Measurements from ENCODE around the gene CNTNAP5. TPM values are rescaled to one million over a fixed set of nuclear protein-coding genes. Genes with fewer than 3 reads are reported as not detected.
"Not testable (repeated sequence)": the region's sequence is repeated elsewhere in the genome, so short reads cannot be mapped to it uniquely, and the experiment has no call there.

The CNTNAP5 gene
- total RNA-seq, 1 experiment from 2014 or later = not detected

DNA sequence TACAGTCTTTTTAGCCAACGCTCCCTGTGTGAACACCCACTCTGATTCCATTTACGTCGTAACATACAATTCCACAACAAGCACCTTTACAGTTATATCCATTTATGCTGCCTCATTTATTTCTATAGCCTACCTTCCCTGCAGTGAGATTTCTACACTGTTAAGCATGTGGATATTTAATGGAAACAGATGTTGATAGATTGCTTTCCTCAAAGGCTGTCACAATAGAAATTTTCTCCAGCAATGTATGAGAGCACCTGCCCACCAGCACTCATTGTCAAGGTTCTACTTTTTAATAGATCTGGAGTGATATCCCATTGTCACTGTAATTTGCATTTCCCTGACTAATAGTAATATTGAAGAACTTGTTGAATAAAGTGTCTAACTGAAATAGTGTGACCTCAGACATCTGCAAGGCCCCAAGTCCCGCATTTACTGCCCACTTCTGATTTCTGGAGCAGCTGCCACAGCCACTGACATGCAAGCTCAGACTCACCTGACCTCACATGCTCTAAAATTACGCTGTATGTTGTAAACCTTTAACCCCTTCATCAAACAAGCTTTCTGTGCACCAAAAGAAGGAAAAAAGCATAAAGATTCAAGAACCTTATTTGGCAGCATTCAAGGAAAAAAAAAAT is 295.1 kb downstream of the CNTNAP5 start:
- no peak for DNase-seq (ENCODE audit: low read depth)

DNA sequence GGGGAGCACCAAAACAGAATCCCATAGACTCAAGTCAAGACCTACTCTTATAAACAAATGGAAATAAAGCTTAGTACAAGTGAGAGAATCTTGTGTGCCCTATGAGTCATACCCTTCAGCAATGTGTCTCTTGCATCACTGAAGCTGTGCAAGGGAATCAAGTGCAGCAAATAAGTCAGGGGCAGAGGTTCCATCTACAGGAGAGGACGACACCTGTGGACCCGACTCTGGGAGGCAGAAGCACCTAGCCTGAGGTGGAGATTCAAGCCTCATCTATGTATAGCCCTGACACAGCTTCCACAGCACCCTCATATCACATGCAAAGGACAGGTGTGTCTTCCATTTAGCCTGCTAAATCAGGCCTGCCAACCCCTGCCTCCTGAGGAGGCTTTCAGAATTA is 298.2 kb downstream of the CNTNAP5 start:
- DNase-seq (ENCODE audit: low read depth) = no peak

DNA sequence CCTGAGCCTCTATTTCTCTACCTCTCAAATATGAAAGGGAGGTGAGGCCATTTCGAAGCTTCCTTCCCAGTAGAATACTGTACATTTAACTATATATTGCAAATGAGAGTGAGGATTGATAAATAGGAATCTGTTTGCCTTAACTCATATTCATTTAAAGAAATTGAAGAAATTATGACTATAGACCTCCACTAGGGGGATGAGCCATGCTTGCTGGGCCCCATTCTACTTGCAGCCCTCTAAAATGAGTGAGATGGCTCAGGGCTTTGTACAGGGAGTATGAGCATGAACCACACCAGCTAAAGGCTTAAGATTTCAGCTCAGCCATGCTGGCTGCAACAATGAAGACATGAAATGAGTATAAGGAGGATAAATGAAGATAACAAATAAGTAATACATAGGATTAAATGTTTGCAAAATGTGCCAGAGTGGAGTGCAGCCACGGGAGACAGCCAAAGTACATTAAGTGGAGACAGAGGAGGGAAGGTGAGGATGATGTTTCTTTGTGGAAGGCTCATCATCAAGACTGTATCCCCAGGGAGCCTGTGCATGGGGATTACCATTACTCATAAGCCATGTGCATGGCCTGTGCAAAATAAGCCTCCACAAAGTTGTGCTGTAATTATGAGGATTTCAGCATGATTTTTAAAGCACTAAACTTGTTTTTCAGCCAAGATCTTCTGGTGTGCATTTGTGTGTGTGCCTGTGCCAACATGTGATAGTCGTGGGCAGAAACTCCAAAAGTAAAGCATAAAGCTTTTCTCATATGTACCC is 300.8 kb downstream of the CNTNAP5 start:
- no peak for DNase-seq (ENCODE audit: low read depth)

DNA sequence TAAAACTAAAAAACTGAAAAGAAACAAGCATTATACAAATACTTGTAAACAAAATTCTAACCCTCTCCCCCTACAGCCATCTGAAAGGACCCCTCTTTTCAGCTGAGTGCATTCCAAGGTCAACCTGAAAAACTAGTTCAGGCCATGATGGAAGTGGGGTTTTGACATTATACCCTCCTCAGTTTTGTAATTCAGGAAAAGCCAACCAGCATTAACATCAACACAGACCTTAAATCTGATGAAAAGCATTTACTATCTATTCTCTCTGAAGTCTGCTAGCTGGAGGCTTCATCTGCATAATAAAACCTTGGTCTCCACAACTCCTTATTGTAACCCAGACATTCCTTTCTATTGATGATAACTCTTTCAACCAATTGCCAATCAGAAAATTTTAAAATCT is 302.2 kb downstream of the CNTNAP5 start:
- DNase-seq (ENCODE audit: low read depth) = no peak

DNA sequence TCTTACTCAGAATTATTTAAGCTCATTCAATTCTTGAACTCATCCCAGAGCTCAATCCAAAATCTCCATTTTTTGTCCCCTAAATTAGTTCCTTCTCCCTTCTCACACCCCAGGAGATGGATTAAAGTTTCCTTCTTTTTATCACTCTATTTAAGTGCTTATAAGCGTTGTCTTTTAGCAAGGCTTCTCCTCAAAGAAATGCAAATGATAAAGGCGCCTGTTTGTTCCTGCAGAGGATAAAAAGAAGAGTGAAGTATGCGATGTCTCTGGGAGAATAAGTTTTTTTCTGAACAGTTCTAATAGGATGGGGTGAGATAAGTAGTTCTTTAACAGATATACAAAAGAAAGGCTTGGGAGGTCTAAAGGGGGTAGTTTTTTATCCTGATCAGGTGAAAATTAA is 303.3 kb downstream of the CNTNAP5 start:
- DNase-seq (ENCODE audit: low read depth) = no peak

DNA sequence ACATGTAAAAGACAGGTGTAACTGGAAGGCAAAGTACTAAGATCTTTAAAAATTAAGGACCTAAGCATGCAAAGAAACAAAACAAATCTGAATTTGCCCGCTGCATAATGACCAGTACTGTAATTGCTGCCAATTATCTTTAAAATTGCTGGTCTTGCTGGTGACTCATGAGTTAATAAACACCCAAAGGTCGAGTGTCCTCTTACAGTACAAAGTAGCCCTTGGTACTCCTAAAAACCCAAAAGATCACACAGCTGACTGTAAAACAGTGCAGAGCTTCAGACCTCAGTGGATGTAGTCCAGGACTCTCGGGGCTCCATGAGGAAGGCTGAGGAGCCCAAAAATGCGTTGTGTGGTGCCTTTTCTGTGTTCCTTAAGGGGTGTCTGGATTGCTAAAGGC is 308.7 kb downstream of the CNTNAP5 start:
- DNase-seq (ENCODE audit: low read depth) = no peak

DNA sequence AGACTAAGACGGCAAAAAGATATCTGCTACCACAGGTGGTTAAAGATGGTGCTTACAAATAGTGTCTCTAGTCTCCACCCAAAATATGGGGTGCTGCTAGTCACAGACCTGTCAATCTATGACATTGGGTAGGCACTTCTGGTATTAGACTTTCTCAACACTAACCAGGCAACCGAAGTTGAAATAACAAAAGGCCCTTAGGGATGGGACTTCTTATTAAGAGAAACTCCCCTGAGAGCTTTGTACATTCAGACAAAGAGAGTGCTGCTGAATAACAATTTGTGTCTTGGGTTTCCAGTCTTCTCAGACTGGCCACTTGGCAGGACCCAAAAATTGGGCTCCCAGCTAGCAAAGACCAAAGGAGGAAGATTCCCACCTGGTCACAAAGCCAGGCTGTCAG is 310.0 kb downstream of the CNTNAP5 start:
- DNase-seq (ENCODE audit: low read depth) = no peak

DNA sequence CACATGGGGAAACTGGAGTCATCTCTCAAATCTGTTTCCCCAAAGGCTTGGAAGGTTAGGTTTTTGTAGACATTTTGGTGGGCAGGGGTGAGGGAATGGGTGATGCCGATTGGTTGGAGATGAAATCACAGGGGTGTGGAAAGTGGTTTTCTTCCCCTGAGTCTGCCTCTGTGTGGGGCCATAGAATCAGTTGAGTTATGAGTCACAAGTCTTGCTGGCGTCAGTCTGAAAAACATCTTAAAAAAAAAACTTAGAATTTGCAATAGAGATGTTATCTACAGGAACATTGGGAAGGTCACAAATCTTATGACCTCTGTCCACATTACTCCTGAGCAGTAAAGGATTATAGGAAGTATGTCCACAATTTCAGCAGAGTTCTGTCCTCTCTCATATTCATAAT is 314.6 kb downstream of the CNTNAP5 start:
- DNase-seq (ENCODE audit: low read depth) = no peak

DNA sequence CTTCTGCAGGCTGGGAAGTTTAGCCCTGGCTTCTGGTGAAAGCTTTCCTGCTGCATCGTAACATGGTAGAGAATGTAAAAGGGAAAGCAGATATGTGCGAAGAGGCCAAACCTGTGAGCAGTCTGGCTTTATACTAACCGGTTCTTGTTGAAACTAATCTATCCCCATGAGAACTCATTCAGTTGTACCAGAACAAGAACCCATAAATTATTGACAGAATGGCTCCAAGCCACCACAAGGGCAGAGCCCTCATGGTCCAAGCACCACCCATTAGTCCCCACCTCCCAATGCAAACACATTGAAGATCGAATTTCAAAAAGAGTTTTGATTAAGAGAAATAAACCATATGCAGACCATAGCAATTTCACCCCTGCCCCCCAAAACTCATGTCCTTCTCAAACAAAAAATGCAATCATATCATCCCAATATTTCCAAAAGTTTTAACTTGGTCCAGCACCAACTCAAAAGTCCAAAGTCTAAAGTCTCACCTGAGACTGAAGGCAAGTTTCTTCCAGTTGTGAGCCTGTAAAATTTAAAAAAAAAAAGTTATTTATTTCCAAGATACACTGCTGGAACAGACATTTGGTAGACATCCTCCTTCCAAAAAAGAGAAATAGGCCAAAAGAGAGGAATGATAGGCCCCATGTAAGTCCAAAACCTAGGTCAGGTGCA is 318.9 kb downstream of the CNTNAP5 start:
- DNase-seq (ENCODE audit: low read depth) = no peak

DNA sequence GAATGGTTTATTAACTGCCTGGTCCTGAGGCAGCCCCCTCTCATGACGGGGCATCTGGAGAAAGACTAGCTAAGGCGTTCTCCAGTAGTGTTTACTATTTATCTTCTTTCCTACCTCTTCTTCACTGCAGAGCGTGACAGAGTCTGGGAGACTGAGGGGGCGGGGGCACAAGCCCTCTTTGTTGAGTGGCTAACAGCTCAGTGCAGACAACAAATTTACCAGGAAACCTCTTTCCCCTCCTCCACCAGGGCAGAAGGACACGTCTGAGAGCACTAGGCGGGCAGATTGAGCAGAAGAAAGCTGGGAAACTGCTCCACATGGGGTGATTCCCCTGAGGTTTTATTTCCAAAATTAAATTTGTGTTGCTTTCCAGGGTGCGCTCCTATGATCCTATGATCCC is 322.1 kb downstream of the CNTNAP5 start:
- DNase-seq (ENCODE audit: low read depth) = no peak

DNA sequence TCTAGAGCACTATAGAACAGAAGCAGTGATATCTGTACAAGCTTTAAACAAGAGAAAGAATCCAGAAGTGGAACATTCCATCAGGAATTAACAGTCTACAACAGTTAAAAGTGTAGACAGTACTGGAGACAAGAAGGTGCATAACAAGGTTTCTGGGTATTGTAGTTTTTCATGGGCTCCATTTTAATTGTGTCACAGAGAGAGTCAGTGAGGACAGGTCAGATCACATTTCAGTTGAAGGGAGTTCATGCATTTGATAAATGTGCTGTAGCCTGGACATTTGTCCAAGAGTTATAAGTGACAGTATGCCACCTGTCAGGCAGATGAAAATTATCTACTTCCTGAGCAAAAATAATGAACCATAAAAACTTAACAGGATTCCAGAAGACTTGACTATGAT is 328.6 kb downstream of the CNTNAP5 start:
- no peak for DNase-seq (ENCODE audit: low read depth)

DNA sequence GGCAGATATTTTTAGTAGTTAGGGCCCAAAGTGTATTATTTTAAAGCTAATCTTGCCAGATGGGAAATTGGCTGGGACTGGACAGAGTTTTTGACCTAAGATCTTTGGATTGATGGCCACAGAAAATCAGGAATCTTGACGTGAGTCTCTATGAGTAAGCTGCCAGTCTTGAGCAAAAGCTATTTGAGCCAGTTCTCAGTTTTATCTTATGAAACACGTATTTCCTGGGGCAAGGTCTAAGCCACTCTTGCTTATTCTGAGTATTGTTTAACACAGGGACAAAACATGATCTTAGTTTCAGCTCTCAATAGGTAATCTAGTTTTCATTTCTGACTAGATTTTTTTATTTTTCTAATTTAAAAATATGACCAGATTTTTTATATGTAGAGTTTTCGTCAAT is 329.4 kb downstream of the CNTNAP5 start:
- DNase-seq (ENCODE audit: low read depth) = no peak

DNA sequence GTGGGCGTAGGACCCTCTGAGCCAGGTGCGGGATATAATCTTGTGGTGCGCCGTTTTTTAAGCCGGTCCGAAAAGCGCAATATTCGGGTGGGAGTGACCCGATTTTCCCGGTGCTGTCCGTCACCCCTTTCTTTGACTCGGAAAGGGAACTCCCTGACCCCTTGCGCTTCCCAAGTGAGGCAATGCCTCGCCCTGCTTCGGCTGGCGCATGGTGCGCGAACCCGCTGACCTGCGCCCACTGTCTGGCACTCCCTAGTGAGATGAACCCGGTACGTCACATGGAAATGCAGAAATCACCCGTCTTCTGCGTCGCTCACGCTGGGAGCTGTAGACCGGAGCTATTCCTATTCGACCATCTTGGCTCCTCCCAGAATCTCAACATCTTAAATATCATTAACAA is 336.9 kb downstream of the CNTNAP5 start:
- not testable (repeated sequence) for DNase-seq (ENCODE audit: low read depth)

DNA sequence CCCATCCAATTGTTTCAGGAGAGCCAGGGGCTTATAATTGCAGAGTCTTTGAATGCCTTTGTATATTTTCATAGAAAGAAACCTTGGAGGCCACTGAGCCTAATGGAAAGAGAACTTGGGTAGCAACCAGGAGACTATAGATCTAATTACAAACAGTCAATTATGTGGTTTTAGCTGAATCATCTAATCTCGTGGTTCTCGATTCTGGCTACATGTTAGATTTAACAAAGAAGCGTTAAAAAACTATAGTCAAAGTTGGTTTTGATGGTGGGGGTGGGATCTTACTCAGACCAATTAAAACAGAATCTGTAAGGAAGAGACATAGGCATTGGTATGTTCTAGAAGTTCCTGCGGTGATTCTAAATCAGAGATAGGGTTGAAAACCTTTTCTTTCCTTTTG is 344.1 kb downstream of the CNTNAP5 start:
- no peak for DNase-seq (ENCODE audit: low read depth)

DNA sequence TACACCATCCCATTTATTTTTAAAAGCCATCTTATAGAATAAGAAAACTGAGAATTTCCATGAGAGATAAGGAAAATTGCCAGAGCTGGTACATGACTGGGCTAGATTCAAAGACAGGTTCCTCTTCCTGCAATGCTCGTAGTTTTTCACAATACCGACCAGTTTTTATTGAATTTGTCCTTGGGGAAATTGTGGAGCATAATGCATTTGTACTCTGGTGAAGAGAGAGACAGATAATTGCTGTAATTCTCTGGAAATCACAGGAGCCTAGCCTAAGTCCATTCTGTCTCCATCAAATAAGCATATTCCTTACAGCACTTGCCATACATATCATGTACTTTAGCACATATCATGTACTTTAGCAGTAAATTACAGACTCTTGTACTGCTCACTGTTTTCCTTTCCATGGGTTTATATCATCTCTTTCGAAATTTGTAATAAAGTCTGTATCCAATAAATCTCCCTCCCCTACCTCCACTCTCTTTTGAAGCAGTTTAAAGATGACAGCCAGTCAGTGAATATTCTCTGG is 355.2 kb downstream of the CNTNAP5 start:
- DNase-seq (ENCODE audit: low read depth) = no peak

DNA sequence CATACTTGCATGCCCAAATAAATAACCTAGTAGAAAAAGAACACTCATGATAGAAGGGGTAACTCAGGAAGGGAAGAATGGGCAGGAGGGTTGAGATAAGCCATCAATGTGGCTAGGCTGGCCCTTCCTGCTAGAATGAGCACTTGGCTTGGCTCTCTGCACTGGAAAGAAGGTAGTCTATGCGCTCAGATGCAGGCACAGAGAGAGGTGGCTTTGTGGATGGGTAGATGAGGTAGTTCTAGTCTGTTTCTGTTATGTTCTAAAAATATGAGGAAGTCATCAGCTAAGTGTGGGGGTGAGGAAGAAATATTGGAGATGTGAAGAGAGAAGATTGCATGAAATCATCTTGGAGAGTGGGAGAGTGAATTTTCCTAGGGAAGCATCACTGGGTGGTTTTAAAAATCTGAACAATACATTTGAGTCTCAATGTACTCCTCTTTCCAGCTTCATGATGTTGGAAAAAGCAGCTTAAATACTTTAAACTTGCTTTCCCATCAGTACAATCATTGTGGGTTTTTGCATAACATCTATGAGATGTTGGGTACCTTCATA is 357.1 kb downstream of the CNTNAP5 start:
- DNase-seq (ENCODE audit: low read depth) = no peak

DNA sequence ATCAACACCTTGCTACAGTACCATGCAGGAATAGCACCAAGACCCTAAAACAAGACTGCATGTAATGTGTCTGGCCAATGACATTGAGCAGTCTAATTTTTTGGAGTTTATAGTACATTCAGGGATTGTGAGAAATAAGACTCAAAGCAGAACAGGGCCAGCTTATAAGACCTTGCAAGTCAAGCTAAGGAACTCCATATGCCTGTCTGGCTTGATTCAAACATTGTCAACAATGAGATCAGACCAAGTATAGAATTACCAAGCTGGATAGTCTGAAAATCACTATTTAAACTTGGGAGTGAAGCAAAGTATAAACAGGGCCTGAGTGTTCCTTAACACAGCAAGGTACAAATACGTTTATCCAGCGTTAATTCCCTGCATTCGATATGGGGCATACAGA is 370.9 kb downstream of the CNTNAP5 start:
- DNase-seq (ENCODE audit: low read depth) = no peak

DNA sequence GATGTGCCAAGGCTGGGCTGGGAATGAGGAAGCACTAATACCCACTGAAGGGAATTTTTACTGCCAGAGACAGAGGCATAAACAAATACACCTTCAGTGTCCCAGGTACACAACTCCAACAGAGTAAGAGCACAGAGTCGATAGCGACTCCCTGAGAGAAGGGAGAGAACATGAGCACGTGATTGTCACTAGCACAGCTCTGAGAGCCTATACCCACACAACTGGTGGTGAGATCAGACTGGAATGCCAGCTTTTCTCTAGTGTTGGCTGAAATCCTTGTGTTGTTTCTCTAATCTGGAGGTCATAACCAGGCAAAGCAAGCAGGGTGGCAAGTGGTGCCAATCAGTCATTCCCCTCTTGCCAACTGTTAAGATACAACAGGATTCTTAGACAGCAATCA is 377.2 kb downstream of the CNTNAP5 start:
- DNase-seq (ENCODE audit: low read depth) = no peak

DNA sequence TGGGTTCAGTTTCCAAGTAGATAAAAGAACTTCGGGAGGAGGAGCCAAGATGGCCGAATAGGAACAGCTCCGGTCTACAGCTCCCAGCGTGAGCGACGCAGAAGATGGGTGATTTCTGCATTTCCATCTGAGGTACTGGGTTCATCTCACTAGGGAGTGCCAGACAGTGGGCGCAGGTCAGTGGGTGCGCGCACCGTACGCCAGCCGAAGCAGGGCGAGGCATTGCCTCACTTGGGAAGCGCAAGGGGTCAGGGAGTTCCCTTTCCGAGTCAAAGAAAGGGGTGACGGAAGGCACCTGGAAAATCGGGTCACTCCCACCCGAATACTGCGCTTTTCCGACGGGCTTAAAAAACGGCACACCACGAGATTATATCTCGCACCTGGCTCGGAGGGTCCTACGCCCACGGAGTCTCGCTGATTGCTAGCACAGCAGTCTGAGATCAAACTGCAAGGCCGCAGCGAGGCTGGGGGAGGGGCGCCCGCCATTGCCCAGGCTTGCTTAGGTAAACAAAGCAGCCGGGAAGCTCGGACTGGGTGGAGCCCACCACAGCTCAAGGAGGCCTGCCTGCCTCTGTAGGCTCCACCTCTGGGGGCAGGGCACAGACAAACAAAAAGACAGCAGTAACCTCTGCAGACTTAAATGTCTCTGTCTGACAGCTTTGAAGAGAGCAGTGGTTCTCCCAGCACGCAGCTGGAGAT is 382.9 kb downstream of the CNTNAP5 start:
- not testable (repeated sequence) for DNase-seq (ENCODE audit: low read depth)

DNA sequence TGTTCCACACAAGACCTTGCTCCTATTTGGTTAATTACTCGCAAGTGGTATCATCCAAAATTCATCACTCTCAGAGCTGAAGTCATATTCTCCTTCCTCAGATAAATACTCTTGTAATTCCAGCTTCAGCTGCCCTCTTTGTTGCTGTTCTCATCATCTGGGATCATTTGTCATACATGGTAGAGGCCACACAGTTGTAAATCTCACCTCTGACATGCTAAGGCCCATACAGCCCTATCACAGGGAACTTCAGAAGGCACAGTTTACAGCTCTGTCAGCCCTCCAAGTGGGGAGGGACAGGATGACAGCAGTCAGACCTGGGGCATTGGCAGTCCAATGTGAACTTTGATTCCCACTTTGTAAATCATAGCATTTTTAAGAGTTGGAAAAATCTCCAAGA is 399.0 kb downstream of the CNTNAP5 start:
- no peak for DNase-seq (ENCODE audit: low read depth)

DNA sequence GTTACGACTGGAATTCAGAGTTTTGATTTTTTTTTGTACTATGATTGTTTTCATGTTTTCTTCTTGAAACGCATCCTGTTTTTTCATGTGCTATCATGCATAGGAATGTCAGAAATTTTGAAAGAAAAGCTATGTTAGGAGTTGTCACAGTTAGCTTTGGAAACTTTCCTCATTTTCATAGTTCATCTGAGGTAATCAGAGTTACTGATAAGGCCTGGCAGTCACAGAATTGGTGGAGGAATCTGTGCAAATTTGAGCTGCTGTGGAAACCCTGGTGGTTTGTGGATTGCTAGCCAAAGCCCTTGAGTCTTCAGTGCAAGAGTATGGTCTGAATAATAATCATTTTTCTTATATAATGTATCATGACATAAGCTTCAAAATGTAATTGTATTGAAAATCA is 401.0 kb downstream of the CNTNAP5 start:
- no peak for DNase-seq (ENCODE audit: low read depth)

DNA sequence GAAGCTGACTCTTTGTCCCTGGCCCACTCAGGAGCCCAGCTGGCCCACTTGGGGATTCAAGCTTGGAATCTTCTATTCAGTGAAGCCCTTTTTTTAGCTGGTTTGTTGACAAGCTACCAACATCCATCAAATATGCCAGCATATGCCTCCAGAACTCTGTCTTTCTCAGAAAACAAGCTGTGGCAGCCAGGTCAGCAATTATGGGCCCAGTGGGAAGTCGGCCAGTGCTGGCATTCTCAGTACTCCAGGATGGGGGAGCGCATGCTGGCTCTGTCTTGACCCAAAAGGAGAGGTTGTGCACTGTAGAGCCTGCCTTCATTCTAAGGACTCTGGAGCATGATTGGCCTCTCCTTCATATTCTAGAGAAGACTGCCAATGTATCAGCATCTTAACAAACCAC is 401.5 kb downstream of the CNTNAP5 start:
- no peak for DNase-seq (ENCODE audit: low read depth)
